SW480 (cell line): Measurements from ENCODE around the gene OVCH2.
"Not testable (repeated sequence)": the region's sequence is repeated elsewhere in the genome, so short reads cannot be mapped to it uniquely, and the experiment has no call there.

Source experiments
- DNase-seq: peaks from one replicate; pipeline ENCODE4 v3.0.0-alpha.2; 2016; ENCODE audit warnings: low spot score

OVCH2 gene

GRCh38 chr11:7671347-7672215 lies 34.7 kb downstream of the OVCH2 start:
- DNase-seq = no peak

DNA sequence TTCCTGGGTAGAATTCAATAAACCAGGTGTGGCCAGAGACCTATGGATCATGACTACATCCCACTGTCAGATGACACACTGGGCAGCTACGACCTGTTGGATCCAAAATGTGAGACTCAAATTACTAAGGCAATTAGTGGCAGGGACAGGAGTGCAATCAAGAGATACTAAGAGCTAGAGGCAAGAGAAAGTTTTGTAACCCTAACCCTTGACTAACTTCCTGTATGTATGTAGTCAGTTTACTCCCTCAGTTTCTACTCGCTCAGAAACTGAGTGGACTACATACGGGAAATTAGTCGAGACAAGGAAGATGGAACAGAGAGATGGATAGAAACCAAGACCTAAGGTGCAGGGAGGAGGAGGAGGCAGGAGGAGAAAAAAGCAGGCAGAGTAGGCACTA lies 35.6 kb downstream of the OVCH2 start:
- no peak for DNase-seq

- peak; percentile 18 for DNase-seq
These were observed 37.4 kb downstream of the OVCH2 start for GRCh38 chr11:7668911-7669310.

- DNase-seq = no peak
These were observed 37.8 kb downstream of the OVCH2 start for GRCh38 chr11:7668464-7668863.

DNA sequence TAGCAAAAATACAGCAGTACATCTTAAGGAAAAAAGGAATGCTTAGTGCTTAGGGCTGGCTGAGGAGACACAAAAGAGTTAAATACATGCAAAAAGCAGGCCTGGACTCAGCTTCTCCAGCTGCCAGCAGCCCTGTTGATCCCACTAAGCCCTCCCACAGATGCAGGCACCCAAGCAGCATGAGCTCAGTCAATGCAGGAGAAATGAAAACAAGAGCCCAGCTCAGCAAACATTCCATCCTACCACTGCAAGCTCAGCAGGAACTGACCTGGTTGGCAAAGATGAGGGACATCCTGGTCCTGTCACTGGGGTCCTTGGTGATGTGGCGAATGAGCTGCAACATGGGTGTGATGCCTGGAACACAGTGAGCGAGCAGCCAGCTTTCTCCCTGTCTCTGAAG lies 38.8 kb downstream of the OVCH2 start:
- DNase-seq = no peak

DNA sequence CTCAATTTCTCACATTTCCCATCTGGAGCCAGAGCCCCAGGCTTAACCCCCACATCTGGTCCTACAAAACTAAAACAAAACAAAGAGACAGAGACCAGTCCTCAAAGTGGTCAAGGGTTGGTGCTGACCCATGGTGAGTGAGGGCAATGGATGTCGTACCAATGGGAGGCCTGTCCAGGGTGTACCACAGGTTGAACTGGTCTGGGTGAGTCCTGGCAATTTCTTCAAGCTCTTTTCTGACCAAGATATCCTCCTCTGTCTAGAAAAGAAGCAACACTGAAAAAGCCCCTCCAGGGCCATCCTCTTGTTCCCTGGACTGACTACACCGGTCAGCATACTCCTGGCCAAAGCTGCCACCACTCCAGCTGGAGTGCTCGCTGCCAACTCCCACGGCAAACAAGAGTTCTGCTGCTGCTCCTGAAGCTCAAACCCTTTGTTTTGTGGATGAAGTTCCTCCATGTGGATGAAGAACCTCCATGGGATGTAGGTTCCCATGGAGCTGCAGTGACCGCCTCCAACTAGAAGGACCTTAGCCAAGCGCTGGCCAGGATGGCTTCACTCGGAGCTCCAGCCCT lies 39.9 kb downstream of the OVCH2 start:
- DNase-seq = no peak

DNA sequence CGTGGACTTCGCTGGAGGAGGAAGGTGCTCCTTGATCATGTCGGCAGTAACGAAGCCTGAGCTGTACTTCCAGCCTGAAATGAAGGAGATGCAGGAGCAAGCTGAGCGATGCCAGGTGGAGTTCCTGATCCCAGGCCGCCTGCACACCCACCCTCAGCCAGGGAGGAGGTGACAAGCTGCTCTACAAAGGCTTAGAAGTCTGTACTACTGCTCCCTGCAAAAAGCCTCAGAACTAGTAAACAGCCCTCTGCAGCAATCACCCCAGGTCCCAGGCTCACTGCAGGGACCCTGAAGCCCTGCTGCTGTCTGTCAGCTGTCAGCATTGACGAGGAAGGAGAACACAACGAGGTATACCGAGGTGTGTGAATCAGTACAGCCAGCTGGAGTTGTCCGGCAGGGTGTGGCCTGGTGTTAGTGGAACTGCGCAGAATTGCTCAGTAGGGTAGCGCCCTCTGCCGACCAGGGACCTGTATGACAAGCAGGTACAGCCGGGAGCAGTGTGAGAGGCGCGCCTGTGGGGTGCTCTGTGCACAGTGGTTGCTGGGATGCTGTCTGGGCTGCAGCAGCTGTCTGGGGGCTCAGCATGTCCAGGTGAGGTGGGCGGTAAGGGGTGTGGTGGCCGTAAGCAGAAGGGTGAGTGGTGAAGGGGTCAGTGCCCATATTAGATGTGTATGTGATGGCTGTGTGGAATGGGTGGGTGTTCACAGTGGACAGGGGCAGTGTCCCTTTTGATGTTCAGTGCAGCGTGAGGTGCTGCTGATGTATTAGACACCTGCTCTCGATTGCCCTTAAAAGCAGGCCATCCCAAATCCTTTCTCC lies 40.6 kb downstream of the OVCH2 start:
- peak; percentile 83 for DNase-seq

GRCh38 chr11:7664867-7665266 lies 41.4 kb downstream of the OVCH2 start:
- no peak for DNase-seq

DNA sequence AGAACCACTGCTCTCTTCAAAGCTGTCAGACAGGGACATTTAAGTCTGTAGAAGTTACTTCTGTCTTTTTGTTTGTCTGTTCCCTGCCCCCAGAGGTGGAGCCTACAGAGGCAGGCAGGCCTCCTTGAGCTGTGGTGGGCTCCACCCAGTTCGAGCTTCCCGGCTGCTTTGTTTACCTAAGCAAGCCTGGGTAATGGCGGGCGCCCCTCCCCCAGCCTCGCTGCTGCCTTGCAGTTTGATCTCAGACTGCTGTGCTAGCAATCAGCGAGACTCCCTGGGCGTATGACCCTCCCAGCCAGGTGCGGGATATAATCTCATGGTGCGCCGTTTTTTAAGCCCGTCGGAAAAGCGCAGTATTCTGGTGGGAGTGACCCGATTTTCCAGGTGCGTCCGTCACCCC lies 42.7 kb downstream of the OVCH2 start:
- not testable (repeated sequence) for DNase-seq

DNA sequence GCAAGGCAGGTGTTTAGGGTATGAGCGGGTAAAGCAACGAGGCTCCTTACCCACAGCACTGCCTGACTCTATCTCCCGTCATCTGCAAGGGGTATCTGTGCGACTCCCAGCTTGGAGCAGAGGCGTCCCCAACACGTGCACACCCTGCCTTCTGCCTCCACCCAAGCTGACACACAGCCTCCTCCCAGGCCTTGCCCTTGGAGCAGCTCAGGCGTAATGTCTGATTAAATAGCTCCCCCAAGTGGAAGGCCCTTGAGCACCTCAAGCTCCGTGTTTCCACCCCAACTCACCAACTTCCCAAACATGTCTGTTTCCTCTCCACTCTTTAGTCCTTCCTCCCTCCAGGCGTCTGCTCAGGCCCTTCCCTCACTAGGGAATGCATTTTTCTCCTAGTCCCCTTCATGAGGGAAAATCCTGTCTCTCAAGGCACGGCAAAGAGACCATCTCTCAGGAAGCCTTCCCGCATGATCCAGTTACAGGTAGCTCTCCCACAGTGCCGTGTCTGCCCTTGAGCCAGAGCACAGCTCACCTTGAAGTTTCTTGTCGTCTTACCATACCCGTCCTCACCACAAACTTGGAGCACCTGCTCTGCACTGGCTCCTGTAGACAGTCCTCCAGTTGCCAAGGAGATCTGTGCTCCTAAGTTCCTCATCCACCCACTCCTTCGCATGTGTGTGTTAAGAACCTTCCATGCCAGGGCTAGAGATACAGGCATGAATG lies 48.8 kb downstream of the OVCH2 start:
- peak; percentile 63 for DNase-seq

GRCh38 chr11:7656704-7657103 lies 49.6 kb downstream of the OVCH2 start:
- no peak for DNase-seq

DNA sequence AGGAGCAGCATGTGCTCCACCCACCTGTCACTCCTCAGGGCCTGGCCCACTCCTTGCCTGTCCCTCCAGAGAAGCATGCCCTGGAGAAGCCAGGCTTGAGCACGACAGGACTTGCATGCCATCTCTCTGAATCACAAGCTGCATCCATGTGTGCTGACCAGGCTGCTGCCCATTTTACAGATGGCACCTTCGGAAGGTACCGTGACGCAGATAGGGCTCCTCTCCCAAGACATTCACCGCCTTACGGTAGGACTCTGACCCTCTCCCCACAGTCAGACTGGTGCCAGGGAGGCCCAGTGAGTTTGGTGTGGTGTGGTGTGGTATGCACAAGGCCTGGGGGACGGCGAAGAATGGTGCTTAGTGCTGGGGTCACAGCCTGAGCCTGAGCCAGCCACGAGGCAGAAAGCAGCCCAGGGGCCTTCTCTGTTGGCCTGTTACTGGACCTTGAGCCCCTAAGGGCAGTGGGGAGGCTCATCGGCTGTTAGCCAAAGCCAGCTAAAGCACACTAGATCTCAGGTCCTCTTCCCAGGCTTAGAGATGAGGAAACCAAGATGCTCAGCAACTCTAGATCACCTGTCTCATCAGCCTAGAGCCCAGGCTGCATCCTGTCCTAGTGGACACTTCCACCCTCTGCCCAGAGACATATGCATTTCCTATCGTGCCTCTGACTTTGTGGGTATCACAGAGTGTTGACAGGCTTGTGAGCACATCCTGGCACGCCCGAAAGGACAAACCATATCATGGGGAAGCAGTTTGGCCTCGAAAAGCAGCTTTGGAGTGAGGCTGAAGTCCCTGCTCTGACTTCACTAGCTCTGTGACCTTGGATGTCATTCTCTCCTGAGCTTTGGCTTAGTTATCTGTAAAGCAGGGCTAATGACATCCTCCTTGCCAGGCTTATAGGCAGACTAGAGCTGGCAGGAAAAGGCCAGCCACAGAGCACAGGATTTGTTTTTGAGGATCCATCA lies 50.7 kb downstream of the OVCH2 start:
- DNase-seq = no peak

DNA sequence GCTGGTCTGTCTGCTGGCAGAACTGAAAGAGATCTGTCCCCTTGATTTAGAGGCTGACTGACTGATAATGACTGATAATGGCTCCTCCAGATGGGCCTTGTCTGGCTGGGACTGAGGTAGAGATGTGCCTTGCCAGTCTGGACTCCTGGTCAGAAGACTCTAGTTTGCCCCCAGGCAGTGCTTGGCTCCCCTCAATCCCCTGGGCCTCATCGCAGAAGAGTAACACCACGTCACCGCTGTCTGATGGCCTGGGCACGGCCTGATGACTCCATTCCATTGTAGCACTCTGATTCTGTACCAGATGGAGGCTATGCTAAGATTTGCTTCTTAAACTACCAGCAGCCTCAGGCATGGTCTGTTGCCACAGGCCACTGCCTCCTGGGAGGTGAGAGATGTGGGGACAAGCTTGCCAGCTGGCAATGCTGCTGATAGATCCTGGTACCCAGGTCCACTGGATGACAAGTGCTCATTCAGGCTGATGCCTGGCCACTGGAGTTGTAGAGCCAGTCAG lies 52.0 kb downstream of the OVCH2 start:
- no peak for DNase-seq

- DNase-seq = no peak
These were observed 54.6 kb downstream of the OVCH2 start for GRCh38 chr11:7651700-7652099.

GRCh38 chr11:7651140-7651551 lies 55.1 kb downstream of the OVCH2 start:
- DNase-seq = no peak

DNA sequence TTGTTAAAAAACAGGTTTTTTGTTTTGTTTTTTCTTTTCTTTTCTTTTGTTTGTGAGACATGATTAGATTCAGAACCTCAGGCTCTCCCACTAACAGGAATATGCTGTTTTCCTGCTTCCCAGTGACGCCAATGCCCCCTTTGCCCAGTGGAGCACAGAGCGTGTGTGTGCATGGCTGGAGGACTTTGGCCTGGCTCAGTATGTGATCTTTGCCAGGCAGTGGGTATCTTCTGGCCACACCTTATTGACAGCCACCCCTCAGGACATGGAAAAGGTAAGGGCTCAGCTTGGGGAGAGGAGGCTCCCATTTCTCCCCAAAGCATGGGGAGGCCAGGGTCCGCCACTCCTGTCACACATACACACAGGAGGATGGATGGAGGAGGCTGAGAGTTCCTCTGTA lies 58.0 kb downstream of the OVCH2 start:
- DNase-seq = no peak

DNA sequence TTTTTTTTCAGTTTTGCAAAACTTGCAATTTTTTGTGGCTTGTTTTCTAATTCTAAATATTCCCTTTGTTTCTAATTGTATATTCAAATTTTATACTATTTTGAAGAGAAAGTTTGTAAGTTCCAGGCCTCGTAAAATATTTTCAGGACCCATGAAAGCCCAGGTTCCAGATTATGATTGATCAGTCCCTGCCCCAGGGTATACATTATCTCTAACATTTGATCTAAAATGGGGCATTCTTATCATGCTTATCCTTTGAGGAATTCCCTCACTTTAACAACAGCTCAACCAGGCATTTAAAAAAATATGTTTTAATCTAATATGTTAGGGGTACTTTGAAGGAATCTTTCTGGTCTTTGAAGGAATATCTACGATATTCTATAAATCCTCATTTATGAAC lies 59.4 kb downstream of the OVCH2 start:
- no peak for DNase-seq

GRCh38 chr11:7645206-7645605 lies 61.1 kb downstream of the OVCH2 start:
- DNase-seq = no peak

DNA sequence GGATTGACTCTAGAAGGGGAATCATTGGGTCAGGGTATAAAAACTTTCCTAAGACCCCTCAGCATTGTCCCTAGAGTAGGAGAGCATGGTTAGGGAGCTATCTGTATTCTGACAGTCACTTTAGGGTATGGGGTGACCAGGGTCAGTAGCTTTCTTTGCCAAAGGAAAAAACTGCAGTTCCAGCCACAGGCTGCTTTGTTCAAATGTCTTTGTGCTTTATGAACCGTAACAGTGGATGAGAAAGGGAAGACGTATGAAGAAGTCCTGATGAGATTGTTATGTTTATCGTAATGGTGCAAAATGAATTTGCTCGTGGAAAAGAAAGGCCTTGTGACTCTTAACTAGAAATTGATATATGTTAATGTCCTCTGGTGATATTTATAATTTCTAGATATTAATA lies 63.0 kb downstream of the OVCH2 start:
- no peak for DNase-seq

DNA sequence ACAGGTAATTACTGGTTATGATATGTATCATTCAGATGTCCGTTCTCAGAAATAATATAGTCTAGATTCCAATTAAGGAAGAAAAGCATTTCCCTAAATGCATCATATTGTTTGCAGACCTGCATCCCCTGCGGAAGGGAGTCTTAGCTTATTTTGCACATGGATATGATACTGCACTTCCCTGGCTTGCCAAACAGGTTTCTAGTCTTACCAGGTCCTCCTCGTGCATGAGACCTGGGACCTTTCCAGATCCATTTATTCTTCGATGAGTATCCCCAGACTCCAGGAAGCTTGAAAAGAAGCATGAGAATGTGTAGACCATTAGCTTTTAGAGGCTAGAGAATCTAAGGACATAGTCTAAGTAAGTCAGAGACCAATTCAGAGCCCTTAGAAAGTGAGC lies 63.5 kb downstream of the OVCH2 start:
- no peak for DNase-seq

- no peak for DNase-seq
These were observed 65.5 kb downstream of the OVCH2 start for GRCh38 chr11:7640816-7641215.
